Activated CD4-positive, alpha-beta T cell treated with anti-CD3 and anti-CD28 coated beads, Interleukin-10, Interleukin-2, amounts not matched to agents 100 ng/mL and 50 ng/mL, durations not matched to agents 16 hours and 8 hours (primary cell): ENCODE results near the gene TMEM117.
"Not testable (repeated sequence)": the region's sequence is repeated elsewhere in the genome, so short reads cannot be mapped to it uniquely, and the experiment has no call there.

ENCODE experiments used
- DNase-seq: peaks from one replicate; pipeline ENCODE4 v3.0.0-alpha.2; 2020

Gene TMEM117

GRCh38 chr12:43841253-43841652, 5.4 kb downstream of the TMEM117 start:
- no peak for DNase-seq

- DNase-seq: no peak
Observed at GRCh38 chr12:43842259-43842658, 6.4 kb downstream of the TMEM117 start.

DNA sequence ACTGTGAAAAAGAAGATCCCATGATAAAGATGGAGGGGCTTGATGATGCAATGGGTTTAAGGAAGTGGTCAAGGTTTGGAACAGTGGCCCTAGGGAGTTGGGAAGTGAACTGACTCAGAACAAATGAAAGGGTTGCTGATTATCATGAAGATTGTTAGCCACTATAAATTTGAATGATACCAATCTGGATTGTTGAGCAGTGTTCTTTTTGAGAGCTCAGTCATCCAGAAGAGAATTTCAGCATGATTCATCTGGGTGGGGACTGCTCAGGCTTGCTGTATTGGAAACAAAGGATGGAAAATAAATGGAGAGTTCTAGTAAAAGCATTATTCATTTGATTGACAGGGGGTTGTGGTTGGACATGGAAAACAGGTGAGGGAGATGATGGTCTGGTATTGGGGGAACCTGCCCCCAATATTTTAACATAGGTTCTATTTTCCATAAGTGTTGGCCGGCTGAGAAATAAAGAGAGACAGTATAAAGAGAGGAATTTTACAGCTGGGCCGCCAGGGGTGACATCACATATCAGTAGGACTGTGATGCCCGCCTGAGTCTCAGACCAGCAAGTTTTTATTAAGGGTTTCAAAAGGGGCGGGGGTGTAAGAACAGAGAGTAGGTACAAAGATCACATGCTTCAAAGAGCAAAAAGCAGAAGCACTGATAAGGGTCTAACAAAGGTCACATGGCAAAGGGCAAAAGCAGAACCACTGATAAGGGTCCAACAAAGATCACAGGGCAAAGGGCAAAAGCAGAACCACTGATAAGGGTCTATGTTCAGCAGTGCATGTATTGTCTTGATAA, 11.7 kb downstream of the TMEM117 start:
- DNase-seq: not testable (repeated sequence)

- DNase-seq: no peak
Observed at GRCh38 chr12:43848226-43848507, 12.3 kb downstream of the TMEM117 start.

DNA sequence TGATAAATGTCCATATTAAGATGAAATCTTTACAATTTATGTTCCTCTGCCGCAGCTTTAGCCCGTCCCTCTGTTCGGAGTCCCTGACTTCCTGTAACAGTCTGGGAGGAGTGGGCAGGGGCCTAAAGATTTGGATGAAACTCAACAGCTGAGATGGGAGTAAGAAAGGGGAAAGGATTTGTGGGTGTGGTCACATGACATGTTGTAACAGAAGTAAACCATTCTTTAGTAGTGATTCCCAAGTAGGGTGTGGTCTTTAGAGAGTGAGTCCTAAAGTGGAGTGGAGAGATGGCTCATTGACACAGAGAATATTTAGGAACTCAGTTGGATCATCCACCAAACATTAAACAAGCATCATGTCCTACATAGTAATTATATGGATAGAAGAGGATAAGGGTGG, 12.9 kb downstream of the TMEM117 start:
- DNase-seq: no peak

DNA sequence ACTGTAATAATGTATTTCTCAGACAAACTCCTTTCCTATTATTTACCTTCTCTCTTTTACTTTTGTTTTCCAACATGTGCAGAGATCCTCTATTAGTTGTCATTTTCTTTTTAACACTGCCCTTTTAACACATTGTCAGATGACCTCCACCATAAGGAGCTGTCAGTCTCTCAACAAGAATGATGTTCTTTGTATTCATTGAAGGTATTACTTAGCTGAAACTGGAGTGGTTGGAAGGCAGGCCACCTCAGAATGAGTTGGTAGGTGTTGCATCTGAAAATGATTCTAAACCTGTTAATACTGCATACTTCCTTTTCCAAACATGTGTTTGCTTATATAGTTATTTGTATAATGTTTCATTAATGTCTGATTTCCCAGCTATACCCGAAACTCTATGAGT, 16.9 kb downstream of the TMEM117 start:
- no peak for DNase-seq

DNA sequence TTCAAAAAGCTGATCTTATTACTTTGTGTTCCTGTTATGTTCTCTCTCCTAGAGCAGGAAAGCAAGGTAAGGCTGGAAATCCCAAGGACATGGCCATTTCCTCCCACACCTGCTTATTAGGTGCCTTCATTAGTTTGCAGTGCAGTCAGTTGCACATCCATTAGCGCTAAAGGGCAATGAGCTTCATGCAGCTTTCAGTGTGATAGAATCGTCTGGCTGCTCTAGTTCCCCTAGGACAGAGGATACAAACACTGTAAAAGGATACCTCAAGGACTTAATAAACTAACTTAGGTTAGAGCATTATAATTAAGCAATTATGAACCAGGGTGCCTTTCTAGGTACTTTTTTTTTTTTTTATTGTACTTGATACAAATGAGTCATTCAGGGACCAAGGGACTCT, 21.1 kb downstream of the TMEM117 start:
- DNase-seq: no peak

DNA sequence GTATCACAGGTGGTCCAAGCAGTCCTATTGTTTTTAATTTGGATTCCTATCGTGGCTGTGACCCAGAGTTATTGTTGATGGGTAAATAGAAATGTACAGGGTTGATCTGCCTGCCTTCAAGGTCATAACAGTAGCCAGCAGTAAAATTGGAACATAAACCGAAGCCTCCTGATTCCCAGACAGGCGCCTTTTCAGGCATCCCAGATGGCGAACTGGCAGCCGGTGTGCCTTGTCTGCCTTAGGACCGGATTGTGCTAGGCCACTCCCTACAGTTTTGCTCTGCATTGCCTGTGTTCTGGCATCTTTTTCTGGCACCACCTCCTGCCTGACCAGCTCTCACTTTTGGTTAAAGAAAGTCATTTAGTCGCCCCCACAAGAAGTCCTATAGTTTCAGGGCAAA, 22.2 kb downstream of the TMEM117 start:
- DNase-seq: no peak

GRCh38 chr12:43858991-43859390, 23.1 kb downstream of the TMEM117 start:
- DNase-seq: no peak

DNA sequence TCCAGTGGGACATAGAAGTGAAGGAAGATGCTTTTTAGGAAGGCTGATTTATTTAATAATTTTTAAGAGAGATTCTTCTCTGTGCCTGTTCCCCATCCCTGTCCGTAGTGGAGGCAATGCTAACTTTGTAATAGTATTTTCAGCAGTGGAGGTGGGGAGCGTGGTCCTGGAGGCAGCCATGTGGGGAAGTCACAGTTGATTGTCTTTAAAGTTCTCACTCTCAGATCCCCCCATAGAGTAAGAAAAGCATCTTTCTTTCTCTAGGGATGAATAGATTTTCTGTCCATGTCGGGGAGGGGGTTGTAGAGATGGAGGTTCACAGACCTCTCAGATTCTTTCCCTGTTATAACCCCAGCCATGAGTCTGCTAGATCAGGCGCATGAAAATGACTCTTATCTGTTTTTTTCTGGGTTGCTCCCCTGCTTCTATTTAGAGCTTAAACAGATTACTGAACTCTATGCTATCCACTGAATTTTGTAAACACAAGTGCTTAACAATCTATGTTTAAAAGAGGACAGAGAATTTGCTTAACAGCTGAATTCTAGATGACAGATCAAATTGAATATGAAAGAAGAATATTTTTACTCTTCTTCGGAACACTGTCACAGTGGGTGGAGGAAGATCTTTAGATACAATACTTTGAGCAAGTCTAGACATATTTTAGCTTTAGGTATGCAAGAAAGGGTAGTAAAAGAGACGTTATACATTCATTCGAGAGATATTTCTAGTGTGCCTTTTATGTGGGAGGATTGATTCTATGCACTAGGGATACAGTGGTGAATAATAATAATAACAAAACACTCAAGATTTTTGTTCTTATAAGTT, 25.3 kb downstream of the TMEM117 start:
- no peak for DNase-seq

DNA sequence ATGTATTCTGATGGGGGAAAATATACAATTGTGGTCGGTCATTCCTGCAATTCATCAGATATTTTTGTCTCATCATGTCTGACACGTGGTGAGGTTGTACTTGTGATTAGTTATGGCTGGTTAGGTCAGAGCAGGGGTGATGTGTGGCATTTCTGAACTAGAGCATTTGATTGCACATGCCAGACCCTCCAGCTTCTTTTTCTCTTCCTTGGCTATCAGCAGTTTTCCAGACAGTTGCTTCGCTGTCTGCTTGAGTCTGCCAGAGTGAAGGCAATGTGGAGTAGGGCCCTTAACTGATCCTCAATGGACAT, 25.9 kb downstream of the TMEM117 start:
- no peak for DNase-seq

- DNase-seq: no peak
Observed at GRCh38 chr12:43863770-43864366, 28.0 kb downstream of the TMEM117 start.

DNA sequence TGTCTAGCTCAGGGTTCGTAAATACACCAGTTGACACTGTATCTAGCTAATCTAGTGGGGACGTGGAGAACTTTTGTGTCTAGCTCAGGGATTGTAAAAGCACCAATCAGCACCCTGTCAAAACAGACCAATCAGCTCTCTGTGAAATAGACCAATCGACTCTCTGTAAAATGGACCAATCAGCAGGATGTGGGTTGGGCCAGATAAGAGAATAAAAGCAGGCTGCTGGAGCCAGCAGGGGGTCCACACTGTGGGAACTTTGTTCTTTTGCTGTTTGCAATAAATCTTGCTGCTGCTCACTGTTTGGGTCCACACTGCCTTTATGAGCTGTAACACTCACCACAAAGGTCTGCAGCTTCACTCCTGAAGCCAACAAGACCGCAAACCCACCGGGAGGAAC, 28.7 kb downstream of the TMEM117 start:
- DNase-seq: not testable (repeated sequence)

DNA sequence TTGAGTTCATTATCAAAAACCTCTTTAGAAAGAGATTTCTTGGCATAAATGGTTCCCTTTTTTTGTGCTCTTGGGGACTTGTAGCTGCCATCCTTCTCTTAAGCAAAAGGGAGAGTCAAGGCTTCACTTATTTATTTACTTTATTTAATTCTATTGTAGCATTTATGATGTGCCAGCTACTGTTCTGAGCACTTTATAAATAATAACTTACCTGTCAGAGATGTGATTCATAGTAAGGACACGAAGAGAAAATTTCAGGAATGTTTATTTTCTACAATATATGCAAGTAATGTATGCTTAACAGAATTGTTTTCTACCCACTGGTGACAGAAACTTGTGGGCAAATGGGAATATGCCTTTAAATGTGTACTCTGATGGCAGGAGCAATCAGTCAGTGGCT, 33.3 kb downstream of the TMEM117 start:
- no peak for DNase-seq

DNA sequence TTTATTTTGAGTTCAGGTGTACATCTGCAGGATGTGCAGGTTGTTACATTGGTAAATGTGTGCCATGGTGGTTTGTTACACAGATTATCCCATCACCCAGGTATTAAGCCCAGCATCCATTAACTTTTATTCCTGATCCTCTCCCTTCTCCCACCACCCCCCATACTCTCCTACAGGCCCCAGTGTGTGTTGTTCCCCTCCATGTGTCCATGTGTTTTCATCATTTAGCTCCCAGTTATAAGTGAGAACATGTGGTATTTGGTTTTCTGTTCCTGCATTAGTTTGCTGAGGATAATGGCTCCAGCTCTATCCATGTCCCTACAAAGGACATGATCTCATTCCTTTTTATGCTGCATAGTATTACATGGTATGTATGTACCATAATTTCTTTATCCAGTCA, 33.9 kb downstream of the TMEM117 start:
- DNase-seq: not testable (repeated sequence)

DNA sequence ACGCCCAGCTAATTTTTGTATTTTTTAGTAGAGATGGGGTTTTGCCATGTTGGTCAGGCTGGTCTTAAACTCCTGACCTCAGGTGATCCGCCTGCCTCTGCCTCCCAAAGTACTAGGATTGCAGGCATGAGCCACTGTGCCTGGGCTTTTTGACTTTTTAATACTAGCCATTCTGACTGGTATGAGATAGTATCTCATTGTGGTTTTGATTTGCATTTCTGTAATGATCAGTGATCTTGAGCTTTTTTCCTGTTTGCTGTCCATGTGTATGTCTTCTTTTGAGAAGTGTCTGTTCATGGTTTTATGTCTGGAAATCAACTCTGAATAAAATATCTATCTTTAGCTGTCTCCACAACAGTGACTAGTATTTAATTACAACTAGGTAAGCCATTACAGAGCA, 35.4 kb downstream of the TMEM117 start:
- DNase-seq: not testable (repeated sequence)

DNA sequence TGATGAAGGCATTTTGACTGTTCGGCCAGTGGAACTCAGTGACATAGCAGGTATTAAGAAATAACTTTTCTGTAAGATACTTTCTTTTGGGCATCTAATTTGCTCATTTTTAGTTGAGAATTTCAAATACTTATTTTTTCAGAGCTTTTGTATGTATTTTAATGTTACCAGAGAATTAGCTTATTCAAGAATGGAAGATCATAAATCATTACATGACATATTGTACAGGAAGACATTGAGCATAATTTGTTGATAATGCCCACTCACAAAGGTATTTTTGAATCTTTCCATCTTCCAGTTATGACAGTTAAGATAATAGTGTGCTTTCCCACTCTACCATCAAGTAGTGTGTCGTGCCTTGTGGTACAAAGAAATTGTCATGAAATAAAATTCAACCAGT, 36.5 kb downstream of the TMEM117 start:
- no peak for DNase-seq

GRCh38 chr12:43878050-43878449, 42.2 kb downstream of the TMEM117 start:
- no peak for DNase-seq

- DNase-seq: no peak
Observed at GRCh38 chr12:43880547-43880946, 44.7 kb downstream of the TMEM117 start.

DNA sequence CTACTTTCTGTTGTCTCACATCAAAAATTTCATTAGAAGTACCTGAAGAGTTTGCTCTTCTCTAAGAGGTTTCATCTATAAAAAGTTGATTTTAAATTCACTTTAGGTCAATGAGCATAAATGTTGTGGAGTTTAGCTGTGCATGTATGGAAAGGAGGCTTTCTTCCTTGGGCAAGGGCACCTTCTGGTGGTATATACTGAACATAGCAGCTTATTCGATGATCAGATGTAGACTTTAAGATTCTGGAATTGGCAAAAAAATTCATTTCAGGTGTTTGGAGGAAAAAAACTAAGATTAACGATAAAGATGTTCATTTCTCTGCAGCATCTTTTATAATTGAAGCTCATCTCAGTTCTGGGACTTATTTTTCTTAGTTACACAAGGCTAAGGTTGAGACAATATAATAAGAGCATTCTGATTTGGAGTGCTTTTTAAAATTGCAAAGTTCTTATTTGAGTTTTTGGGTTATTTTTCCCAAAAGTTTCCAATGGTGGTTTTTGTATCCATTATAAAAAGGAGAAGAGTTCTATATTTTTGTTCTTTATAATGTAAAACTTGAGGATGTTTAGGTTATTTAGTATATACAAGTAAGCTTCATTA, 46.8 kb downstream of the TMEM117 start:
- DNase-seq: peak; percentile 61

- peak; percentile 5 for DNase-seq
Observed at GRCh38 chr12:43883311-43883710, 47.4 kb downstream of the TMEM117 start.

DNA sequence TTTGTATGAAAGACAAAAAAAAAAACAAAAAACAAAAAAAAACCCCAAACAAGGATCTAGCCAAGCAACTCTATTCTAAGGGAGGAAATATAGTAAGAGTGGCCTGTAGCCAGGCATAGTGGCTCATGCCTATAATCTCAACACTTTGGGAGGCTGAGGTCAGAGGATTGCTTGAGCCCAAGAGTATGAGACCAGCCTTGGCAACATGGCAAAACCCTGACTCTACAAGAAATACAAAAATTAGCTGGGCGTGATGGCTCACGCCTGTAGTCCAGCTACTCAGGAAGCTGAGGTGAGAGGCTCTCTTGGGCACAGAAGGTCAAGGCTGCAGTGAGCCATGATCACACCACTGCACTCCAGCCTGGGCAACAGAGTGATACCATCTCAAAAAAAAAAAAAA, 47.9 kb downstream of the TMEM117 start:
- no peak for DNase-seq

DNA sequence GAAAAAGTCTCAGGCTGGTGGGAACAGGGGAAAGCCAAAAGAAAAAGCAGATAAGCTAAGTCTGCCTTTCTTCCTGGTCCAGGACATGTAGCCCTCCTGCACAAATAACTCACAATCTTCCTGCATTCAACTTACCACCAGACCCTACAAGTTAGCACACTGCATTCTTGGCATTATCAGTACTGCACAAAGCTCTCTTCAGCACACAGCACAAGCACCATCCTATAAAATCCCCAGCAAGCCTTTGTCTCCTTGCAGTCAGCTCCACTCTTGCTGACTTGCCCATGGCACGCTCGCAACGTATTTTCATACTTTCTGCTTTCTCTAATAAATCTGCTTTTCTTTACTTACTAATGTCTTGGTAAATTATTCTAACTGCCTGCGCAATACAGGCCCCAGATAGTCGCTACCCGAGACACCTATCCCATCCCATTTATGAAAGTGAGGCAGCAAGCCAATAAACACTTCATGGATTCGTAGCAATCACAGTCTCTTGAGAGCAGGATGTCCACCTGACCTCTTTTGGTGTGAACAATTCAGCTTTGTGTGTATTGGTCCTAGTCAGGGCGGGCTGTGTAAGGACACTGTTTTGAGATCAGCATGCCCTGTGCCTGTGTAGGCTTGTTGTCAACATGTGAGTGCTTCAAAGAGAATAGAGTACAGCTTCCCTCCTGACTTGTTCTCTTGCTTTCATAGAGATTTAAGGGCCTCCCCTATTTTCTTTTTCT, 49.0 kb downstream of the TMEM117 start:
- DNase-seq: no peak
